ENCODE data around the gene RASD2. TPM values are rescaled to one million over a fixed set of nuclear protein-coding genes. Genes with fewer than 3 reads are reported as not detected.
"Not testable (repeated sequence)": the region's sequence is repeated elsewhere in the genome, so short reads cannot be mapped to it uniquely, and the experiment has no call there.

Gene RASD2
- total RNA-seq, 1 donor: not detected

GRCh38 chr22:35502836-35503235 lies 37.8 kb upstream of the RASD2 start:
- no peak overlapping the region for H3K4me3 ChIP-seq (ENCODE audit: low read depth, low read length)
- DNase-seq (ENCODE audit: low read depth): no peak
- no peak for TF ChIP-seq CTCF (IDR thresholded peaks at IDR 0.05; ENCODE audit: insufficient read depth, low read depth, low read length)

GRCh38 chr22:35505399-35506258 lies 35.0 kb upstream of the RASD2 start:
- DNase-seq (ENCODE audit: low read depth): no peak
- TF ChIP-seq CTCF (IDR thresholded peaks at IDR 0.05; ENCODE audit: insufficient read depth, low read depth, low read length): no peak
- H3K4me3 ChIP-seq (ENCODE audit: low read depth, low read length): no peak overlapping the region

GRCh38 chr22:35506259-35506570 lies 34.4 kb upstream of the RASD2 start:
- peak; percentile 84 for DNase-seq (ENCODE audit: low read depth)
- no peak overlapping the region for H3K4me3 ChIP-seq (ENCODE audit: low read depth, low read length)
- TF ChIP-seq CTCF (IDR thresholded peaks at IDR 0.05; ENCODE audit: insufficient read depth, low read depth, low read length): no peak

GRCh38 chr22:35507851-35508250 lies 32.8 kb upstream of the RASD2 start:
- DNase-seq (ENCODE audit: low read depth); H3K4me3 ChIP-seq (ENCODE audit: low read depth, low read length): not testable (repeated sequence)

GRCh38 chr22:35509451-35509850 lies 31.2 kb upstream of the RASD2 start:
- no peak for TF ChIP-seq CTCF (IDR thresholded peaks at IDR 0.05; ENCODE audit: insufficient read depth, low read depth, low read length)
- DNase-seq (ENCODE audit: low read depth): no peak
- no peak overlapping the region for H3K4me3 ChIP-seq (ENCODE audit: low read depth, low read length)

GRCh38 chr22:35509960-35510359 lies 30.7 kb upstream of the RASD2 start:
- no peak for DNase-seq (ENCODE audit: low read depth)
- no peak for TF ChIP-seq CTCF (IDR thresholded peaks at IDR 0.05; ENCODE audit: insufficient read depth, low read depth, low read length)
- no peak overlapping the region for H3K4me3 ChIP-seq (ENCODE audit: low read depth, low read length)

GRCh38 chr22:35510481-35510934 lies 30.1 kb upstream of the RASD2 start:
- H3K4me3 ChIP-seq (ENCODE audit: low read depth, low read length): no peak overlapping the region
- no peak for TF ChIP-seq CTCF (IDR thresholded peaks at IDR 0.05; ENCODE audit: insufficient read depth, low read depth, low read length)
- peak; percentile 27 for DNase-seq (ENCODE audit: low read depth)

Data from fibroblast of villous mesenchyme (primary cell).